ENCODE results near the gene PCSK7. TPM values are rescaled to one million over a fixed set of nuclear protein-coding genes. Genes with fewer than 3 reads are reported as not detected.
A peak's percentile ranks its signal among the peaks of the same experiment; 100 is the strongest.

Gene PCSK7
- polyA plus RNA-seq, 2 donors: 22.8 to 37.3 TPM

DNA sequence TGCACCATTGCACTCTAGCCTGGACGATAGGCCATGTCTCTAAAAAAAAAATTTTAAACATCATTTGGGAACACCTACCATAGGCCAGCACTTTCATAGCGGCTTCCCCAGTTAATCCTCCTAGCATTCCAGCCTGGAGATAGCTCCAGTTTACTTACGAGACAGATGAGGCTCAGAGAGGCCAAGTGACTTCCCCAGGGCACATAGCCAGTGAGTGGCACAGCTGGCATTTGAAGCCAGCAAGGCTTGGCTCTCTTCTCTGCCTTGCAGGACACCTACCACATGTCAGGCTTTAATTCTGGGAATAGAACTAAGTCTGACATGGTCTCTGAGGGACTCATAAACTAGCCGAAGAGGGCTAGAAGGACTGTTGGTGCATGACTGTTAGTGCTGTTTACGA is 37.6 kb downstream of the PCSK7 start:
- H3K4me1 ChIP-seq (ENCODE audit: control insufficient read depth in 2 of 2, insufficient read depth in 2 of 2, low read length in 1 of 2): peaks cover 3 to 17% of the 10 kb centered on the region in 2 donors
- no peak overlapping the region for H3K4me3 ChIP-seq (ENCODE audit: low read depth in 1 of 2, low read length in 2 of 2)
- 67 to 81% methylated on average over 5 of the region's 5 CpGs for WGBS, 2 donors
- no peaks in the 10 kb centered on the region for H3K27me3 ChIP-seq (ENCODE audit: control insufficient read depth in 1 of 2, insufficient read depth in 2 of 2, low read length in 2 of 2)
- no peak overlapping the region for H3K27ac ChIP-seq (ENCODE audit: low read depth in 2 of 2, low read length in 1 of 2)
- no peaks in the 10 kb centered on the region for H3K9me3 ChIP-seq (ENCODE audit: control insufficient read depth in 2 of 2, insufficient read depth in 1 of 2, low read depth in 1 of 2, low read length in 1 of 2)
- peaks cover 0 to 26% of the 10 kb centered on the region in 2 donors for H3K36me3 ChIP-seq (ENCODE audit: control insufficient read depth in 2 of 2, insufficient read depth in 2 of 2, low read length in 1 of 2)

DNA sequence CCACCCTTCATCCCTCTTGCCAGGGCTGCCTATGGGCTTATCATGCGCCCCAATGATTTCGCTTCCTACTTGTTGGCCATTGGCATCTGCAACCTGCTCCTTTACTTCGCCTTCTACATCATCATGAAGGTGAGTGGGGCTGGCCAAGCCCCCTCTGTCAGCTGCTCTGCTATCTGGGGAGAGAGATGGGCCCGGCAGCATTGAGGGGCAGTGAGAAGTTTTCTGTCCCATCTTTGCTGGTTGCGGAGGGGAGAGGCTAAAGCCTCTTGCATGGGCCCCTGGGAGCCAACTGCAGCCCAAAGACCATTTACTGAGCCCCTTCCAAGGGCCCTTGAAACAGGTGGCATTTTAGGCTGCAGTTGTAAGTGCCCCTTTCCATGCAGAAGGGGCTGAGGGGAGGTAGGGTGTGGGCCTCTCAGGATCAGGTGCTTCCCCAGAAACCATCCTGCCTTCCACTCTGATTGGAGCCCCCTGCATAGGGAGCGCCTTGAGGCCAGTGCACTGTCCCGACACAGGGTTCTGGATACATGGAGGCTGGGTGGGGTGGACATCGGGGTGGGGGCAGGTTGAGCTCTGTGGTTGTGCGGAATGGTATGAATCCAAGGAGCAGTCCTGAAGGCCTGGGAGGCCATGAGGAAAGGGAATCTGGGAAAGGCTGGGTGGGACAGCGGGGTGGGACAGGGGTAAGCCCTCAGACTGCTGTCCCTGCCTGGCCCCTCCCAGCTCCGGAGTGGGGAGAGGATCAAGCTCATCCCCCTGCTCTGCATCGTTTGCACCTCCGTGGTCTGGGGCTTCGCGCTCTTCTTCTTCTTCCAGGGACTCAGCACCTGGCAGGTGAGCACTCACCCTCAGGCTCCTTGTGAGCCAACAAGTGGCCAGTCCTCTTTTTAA is 38.5 kb downstream of the PCSK7 start:
- Histone ChIP-seq H3K4me3 (ENCODE audit: low read depth in 1 of 2, low read length in 2 of 2) (no peak overlapping the region), H3K36me3 (ENCODE audit: control insufficient read depth in 2 of 2, insufficient read depth in 2 of 2, low read length in 1 of 2) (peaks cover 2 to 34% of the 10 kb centered on the region in 2 donors), H3K4me1 (ENCODE audit: control insufficient read depth in 2 of 2, insufficient read depth in 2 of 2, low read length in 1 of 2) (peaks cover 3 to 17% of the 10 kb centered on the region in 2 donors), H3K9me3 (ENCODE audit: control insufficient read depth in 2 of 2, insufficient read depth in 1 of 2, low read depth in 1 of 2, low read length in 1 of 2) (no peaks in the 10 kb centered on the region), H3K27ac (ENCODE audit: low read depth in 2 of 2, low read length in 1 of 2) (no peak overlapping the region), H3K27me3 (ENCODE audit: control insufficient read depth in 1 of 2, insufficient read depth in 2 of 2, low read length in 2 of 2) (no peaks in the 10 kb centered on the region)
- 90 to 93% methylated on average over 15 of the region's 15 CpGs for WGBS, 2 donors

DNA sequence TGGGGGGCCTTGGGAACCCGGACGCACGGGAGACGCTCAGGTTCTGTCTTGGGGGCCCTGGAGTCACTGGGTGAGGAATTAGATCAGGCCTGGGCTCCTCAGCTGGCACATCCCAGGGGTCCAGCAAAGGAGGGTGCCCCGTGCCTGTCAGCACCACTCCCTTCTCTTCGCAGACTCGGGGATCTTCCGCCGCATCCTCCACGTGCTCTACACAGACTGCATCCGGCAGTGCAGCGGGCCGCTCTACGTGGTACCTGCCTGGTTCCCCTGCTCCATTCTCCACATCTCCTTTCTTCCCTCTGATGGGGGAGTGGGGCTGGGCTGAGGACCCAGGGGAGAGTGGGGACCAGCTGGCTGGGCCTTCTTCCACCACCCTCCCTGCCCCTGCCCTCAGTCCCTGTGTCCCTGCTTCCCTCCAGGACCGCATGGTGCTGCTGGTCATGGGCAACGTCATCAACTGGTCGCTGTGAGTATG is 39.4 kb downstream of the PCSK7 start:
- Histone ChIP-seq H3K27ac (ENCODE audit: low read depth in 2 of 2, low read length in 1 of 2) (no peak overlapping the region), H3K4me3 (ENCODE audit: low read depth in 1 of 2, low read length in 2 of 2) (no peak overlapping the region), H3K9me3 (ENCODE audit: control insufficient read depth in 2 of 2, insufficient read depth in 1 of 2, low read depth in 1 of 2, low read length in 1 of 2) (no peaks in the 10 kb centered on the region), H3K36me3 (ENCODE audit: control insufficient read depth in 2 of 2, insufficient read depth in 2 of 2, low read length in 1 of 2) (peaks cover 10 to 43% of the 10 kb centered on the region in 2 donors), H3K4me1 (ENCODE audit: control insufficient read depth in 2 of 2, insufficient read depth in 2 of 2, low read length in 1 of 2) (peaks cover 3 to 9% of the 10 kb centered on the region in 2 donors), H3K27me3 (ENCODE audit: control insufficient read depth in 1 of 2, insufficient read depth in 2 of 2, low read length in 2 of 2) (no peaks in the 10 kb centered on the region)
- 95% methylated on average over 13 to 17 of the region's 17 CpGs for WGBS, 2 donors

DNA sequence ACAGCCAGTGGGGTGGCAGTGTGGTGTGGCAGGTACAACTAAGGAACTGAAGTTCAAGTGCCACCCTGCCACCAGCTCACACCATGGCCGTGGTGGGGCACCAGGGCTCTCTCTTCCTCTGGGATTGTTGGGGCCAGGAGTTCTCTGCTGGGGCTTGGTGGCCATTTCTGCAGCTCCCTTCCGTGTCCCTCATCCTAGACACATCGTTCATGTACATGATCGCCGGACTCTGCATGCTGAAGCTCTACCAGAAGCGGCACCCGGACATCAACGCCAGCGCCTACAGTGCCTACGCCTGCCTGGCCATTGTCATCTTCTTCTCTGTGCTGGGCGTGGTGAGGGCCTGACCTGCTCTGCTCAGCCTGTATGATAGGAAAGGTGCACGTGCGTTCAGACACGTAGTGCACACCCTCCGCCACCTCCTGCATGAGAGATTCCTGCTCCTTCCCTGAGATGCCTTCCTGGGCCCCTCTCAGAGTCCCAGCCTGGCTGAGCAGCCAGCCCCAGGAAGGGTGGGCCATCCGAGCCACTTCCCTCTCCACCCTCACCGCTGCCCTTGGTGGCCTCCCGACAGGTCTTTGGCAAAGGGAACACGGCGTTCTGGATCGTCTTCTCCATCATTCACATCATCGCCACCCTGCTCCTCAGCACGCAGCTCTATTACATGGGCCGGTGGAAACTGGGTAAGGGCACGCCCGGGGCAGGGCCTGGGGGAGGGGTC is 40.0 kb downstream of the PCSK7 start:
- Histone ChIP-seq H3K36me3 (ENCODE audit: control insufficient read depth in 2 of 2, insufficient read depth in 2 of 2, low read length in 1 of 2) (peaks cover 13 to 45% of the 10 kb centered on the region in 2 donors), H3K4me1 (ENCODE audit: control insufficient read depth in 2 of 2, insufficient read depth in 2 of 2, low read length in 1 of 2) (peaks cover 3 to 7% of the 10 kb centered on the region in 2 donors), H3K4me3 (ENCODE audit: low read depth in 1 of 2, low read length in 2 of 2) (no peak overlapping the region), H3K27me3 (ENCODE audit: control insufficient read depth in 1 of 2, insufficient read depth in 2 of 2, low read length in 2 of 2) (no peaks in the 10 kb centered on the region), H3K27ac (ENCODE audit: low read depth in 2 of 2, low read length in 1 of 2) (no peak overlapping the region), H3K9me3 (ENCODE audit: control insufficient read depth in 2 of 2, insufficient read depth in 1 of 2, low read depth in 1 of 2, low read length in 1 of 2) (no peaks in the 10 kb centered on the region)
- WGBS, 2 donors: 91 to 93% methylated on average over 26 of the region's 26 CpGs

DNA sequence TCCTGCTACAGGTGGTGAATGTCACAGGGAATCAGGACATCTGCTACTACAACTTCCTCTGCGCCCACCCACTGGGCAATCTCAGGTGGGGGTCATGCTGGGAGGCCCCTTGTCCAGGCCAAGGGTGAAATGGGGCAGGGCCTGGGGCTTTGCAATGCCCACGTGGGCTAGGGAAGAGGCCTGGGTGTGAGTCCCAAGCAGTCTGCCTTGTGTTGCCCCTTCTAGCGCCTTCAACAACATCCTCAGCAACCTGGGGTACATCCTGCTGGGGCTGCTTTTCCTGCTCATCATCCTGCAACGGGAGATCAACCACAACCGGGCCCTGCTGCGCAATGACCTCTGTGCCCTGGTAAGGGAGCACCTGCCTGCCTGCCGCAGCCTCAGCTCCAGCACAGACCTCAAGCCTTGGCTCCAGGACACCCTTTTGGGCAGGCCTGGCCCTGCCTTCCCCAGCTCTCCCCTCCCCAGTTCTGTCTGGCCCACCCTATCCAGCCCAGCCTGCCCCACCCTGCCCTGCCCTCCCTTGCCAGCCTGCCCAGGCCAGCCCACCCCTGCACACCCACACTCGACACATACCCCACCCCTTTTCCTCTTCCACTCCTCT is 41.8 kb downstream of the PCSK7 start:
- Histone ChIP-seq H3K27ac (ENCODE audit: low read depth in 2 of 2, low read length in 1 of 2) (no peak overlapping the region), H3K4me1 (ENCODE audit: control insufficient read depth in 2 of 2, insufficient read depth in 2 of 2, low read length in 1 of 2) (peaks cover 3 to 7% of the 10 kb centered on the region in 2 donors), H3K9me3 (ENCODE audit: control insufficient read depth in 2 of 2, insufficient read depth in 1 of 2, low read depth in 1 of 2, low read length in 1 of 2) (no peaks in the 10 kb centered on the region), H3K36me3 (ENCODE audit: control insufficient read depth in 2 of 2, insufficient read depth in 2 of 2, low read length in 1 of 2) (peaks cover 13 to 44% of the 10 kb centered on the region in 2 donors), H3K27me3 (ENCODE audit: control insufficient read depth in 1 of 2, insufficient read depth in 2 of 2, low read length in 2 of 2) (no peaks in the 10 kb centered on the region), H3K4me3 (ENCODE audit: low read depth in 1 of 2, low read length in 2 of 2) (no peak overlapping the region)
- WGBS, 2 donors: 78 to 80% methylated on average over 8 of the region's 8 CpGs

DNA sequence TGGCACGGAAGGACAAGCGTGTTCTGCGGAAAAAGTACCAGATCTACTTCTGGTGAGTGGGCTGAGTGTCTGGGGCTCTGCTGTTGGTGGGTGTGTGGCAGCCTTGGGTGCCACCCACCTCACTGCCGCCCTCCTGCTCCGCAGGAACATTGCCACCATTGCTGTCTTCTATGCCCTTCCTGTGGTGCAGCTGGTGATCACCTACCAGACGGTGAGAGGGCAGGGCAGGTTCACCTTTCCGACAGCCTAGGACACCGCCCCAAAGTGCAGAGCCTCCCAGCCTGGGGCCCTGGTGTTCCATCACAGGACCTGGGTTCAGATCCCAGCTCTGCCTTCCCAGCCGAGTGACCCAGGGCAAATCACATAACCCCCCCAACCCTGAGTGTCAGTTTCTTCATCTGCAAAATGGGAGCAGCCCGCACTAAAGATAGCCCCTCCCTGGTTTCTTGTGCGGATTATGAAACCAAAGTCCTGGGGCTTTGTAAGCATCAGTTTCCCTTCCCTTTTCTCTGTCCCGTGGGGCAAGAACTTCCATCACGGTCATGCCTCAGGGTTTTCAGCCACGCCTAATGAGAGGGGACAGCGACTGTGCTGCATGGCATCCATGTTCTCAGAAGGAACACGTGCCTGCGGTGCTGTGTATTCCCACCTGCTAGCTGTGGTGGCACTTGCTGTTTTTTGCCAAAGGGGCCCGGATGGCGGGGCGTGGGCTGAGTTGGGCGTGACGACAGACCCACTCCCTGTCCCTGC is 42.5 kb downstream of the PCSK7 start:
- Histone ChIP-seq H3K4me1 (ENCODE audit: control insufficient read depth in 2 of 2, insufficient read depth in 2 of 2, low read length in 1 of 2) (peaks cover 3 to 7% of the 10 kb centered on the region in 2 donors), H3K27me3 (ENCODE audit: control insufficient read depth in 1 of 2, insufficient read depth in 2 of 2, low read length in 2 of 2) (no peaks in the 10 kb centered on the region), H3K9me3 (ENCODE audit: control insufficient read depth in 2 of 2, insufficient read depth in 1 of 2, low read depth in 1 of 2, low read length in 1 of 2) (no peaks in the 10 kb centered on the region), H3K27ac (ENCODE audit: low read depth in 2 of 2, low read length in 1 of 2) (peak overlapping the region in 1 of 2 donors; percentile 51), H3K36me3 (ENCODE audit: control insufficient read depth in 2 of 2, insufficient read depth in 2 of 2, low read length in 1 of 2) (peaks cover 13 to 44% of the 10 kb centered on the region in 2 donors), H3K4me3 (ENCODE audit: low read depth in 1 of 2, low read length in 2 of 2) (no peak overlapping the region)
- 89 to 90% methylated on average over 22 of the region's 22 CpGs for WGBS, 2 donors

DNA sequence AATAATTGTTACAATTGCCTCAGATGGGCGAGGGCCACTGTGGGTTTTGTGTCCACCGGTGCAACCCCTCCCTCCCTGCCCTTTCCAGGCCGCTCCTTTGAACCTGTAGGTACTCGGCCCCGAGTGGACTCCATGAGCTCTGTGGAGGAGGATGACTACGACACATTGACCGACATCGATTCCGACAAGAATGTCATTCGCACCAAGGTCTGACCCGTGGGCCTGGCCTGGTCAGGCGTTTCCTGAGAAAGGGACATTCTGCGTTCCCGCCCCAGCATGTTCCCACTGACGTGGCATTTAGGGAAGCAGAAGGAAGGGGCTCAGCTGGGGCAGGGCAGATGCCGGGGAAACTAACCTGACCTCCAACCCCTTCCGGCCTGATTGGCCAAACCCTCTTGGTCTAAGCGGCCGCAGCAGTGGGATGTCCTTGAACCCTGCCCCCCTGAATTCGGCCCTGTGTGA is 43.2 kb downstream of the PCSK7 start:
- Histone ChIP-seq H3K4me1 (ENCODE audit: control insufficient read depth in 2 of 2, insufficient read depth in 2 of 2, low read length in 1 of 2) (peaks cover 3 to 10% of the 10 kb centered on the region in 2 donors), H3K27ac (ENCODE audit: low read depth in 2 of 2, low read length in 1 of 2) (no peak overlapping the region), H3K27me3 (ENCODE audit: control insufficient read depth in 1 of 2, insufficient read depth in 2 of 2, low read length in 2 of 2) (no peaks in the 10 kb centered on the region), H3K9me3 (ENCODE audit: control insufficient read depth in 2 of 2, insufficient read depth in 1 of 2, low read depth in 1 of 2, low read length in 1 of 2) (no peaks in the 10 kb centered on the region), H3K36me3 (ENCODE audit: control insufficient read depth in 2 of 2, insufficient read depth in 2 of 2, low read length in 1 of 2) (peaks cover 13 to 44% of the 10 kb centered on the region in 2 donors), H3K4me3 (ENCODE audit: low read depth in 1 of 2, low read length in 2 of 2) (no peak overlapping the region)
- 84 to 85% methylated on average over 20 of the region's 20 CpGs for WGBS, 2 donors

DNA sequence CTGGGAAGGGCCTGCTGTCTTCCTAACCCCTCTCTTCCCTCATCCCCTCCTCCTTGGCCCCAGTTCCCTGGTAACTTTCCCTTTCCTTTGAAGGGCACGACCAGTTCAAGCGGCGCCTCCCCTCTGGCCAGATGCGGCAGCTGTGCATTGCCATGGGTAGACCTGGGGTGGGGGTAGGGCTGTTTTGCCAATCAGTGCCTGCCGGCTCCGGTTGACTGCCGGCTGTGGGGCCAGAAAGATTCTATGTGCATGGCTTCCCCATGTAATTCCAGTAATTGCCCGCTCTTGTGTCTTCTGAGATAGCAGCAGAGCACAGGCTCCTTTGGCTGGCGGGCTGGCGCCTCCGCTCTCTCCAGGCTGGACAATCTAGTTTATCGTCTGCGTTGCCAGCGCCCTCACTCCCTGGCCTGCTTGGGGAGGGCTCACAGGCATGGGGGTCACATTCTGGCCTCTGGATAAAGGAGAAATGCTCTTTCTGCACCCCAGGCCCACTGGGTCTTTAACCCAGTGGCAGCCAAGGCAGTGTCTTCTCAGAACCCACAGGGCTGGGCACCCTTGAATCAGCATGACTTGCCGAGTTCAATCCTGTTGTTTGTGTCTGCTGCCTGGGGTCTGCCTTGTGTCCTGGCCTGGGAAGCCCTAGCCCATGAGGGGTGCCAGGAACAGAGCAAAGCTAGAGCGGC is 43.9 kb downstream of the PCSK7 start:
- no peaks in the 10 kb centered on the region for H3K9me3 ChIP-seq (ENCODE audit: control insufficient read depth in 2 of 2, insufficient read depth in 1 of 2, low read depth in 1 of 2, low read length in 1 of 2)
- H3K27ac ChIP-seq (ENCODE audit: low read depth in 2 of 2, low read length in 1 of 2): no peak overlapping the region
- H3K4me1 ChIP-seq (ENCODE audit: control insufficient read depth in 2 of 2, insufficient read depth in 2 of 2, low read length in 1 of 2): peaks cover 1 to 10% of the 10 kb centered on the region in 2 donors
- peaks cover 13 to 44% of the 10 kb centered on the region in 2 donors for H3K36me3 ChIP-seq (ENCODE audit: control insufficient read depth in 2 of 2, insufficient read depth in 2 of 2, low read length in 1 of 2)
- H3K4me3 ChIP-seq (ENCODE audit: low read depth in 1 of 2, low read length in 2 of 2): no peak overlapping the region
- WGBS, 2 donors: 89 to 93% methylated on average over 16 of the region's 16 CpGs
- H3K27me3 ChIP-seq (ENCODE audit: control insufficient read depth in 1 of 2, insufficient read depth in 2 of 2, low read length in 2 of 2): no peaks in the 10 kb centered on the region
